ENCODE results near the gene RCAN2. TPM values are rescaled to one million over a fixed set of nuclear protein-coding genes. Genes with fewer than 3 reads are reported as not detected.

RCAN2 gene
- total and polyA plus RNA-seq, 2 donors (not counting 1 experiment from before 2014, with no cell fraction given), result not detected

- intact Hi-C loops (cut with micrococcal nuclease), result no loop called here
- H3K4me2 ChIP-seq (replicated peaks; ENCODE audit: low read depth, low read length, poor library complexity, severe bottlenecking), result no peak overlapping the region
- no peaks in the 10 kb centered on the region for H3K9me3 Mint-ChIP-seq (ENCODE audit: insufficient read depth)
- no peaks in the 10 kb centered on the region for H3K9me3 ChIP-seq (ENCODE audit: control extremely low read depth in 1 of 3, control insufficient read depth in 2 of 3, insufficient read depth in 1 of 3, low read length in 2 of 3)
- H3K4me3 Mint-ChIP-seq, result no peak overlapping the region
- peaks cover 0 to 11% (median 2%) of the 10 kb centered on the region in 4 experiments for H3K27me3 ChIP-seq (replicated peaks in 1 of 4; ENCODE audit: control extremely low read depth in 1 of 4, control insufficient read depth in 3 of 4, insufficient read depth in 4 of 4, low read length in 3 of 4)
- ChIA-PET POLR2A (no interaction called here), CTCF (no interaction called here)
- no peak for DNase-seq
- no peaks in the 10 kb centered on the region for H3K4me1 Mint-ChIP-seq
- H3K36me3 ChIP-seq (replicated peaks in 1 of 2; ENCODE audit: control extremely low read depth in 1 of 2, control insufficient read depth in 1 of 2, extremely low read depth in 1 of 2, insufficient read depth in 2 of 2, low read length in 1 of 2), result no peaks in the 10 kb centered on the region
- ATAC-seq (ENCODE audit: low read depth), result no peak
- H3K79me2 ChIP-seq (ENCODE audit: control insufficient read depth, insufficient read depth, low read length), result no peaks in the 10 kb centered on the region
- no peak overlapping the region for H3K9ac ChIP-seq (ENCODE audit: low read length)
- no peak overlapping the region for H2AFZ ChIP-seq (ENCODE audit: insufficient read depth, low read depth, low read length, poor library complexity, severe bottlenecking)
- TF ChIP-seq CTCF (IDR thresholded peaks at IDR 0.05) (no peak), EZH2 (IDR thresholded peaks at IDR 0.05; ENCODE audit: borderline replicate concordance, insufficient read depth, low read depth, low read length, poor library complexity, severe bottlenecking) (no peak)
- H3K4me1 ChIP-seq (ENCODE audit: control insufficient read depth in 2 of 2, insufficient read depth in 2 of 2, low read length in 2 of 2), result no peaks in the 10 kb centered on the region
- H3K4me3 ChIP-seq (ENCODE audit: control extremely low read depth in 1 of 5, extremely low read depth in 1 of 5, insufficient read depth in 1 of 5, low read depth in 2 of 5, low read length in 4 of 5), result no peak overlapping the region
- no peaks in the 10 kb centered on the region for H4K20me1 ChIP-seq (ENCODE audit: control insufficient read depth, insufficient read depth, low read length, poor library complexity, severe bottlenecking)
- peaks cover 18% of the 10 kb centered on the region for H3K27me3 Mint-ChIP-seq
- no peak overlapping the region for H3K27ac ChIP-seq (ENCODE audit: low read length in 2 of 2)
- H3K27ac Mint-ChIP-seq, result no peak overlapping the region
These were observed 159.8 kb downstream of the RCAN2 start for GRCh38 chr6:46331461-46331860.

- Histone ChIP-seq H3K4me2 (replicated peaks; ENCODE audit: low read depth, low read length, poor library complexity, severe bottlenecking) (no peak overlapping the region), H3K9ac (ENCODE audit: low read length) (no peak overlapping the region), H3K79me2 (ENCODE audit: control insufficient read depth, insufficient read depth, low read length) (no peaks in the 10 kb centered on the region), H3K27me3 (replicated peaks in 1 of 4; ENCODE audit: control extremely low read depth in 1 of 4, control insufficient read depth in 3 of 4, insufficient read depth in 4 of 4, low read length in 3 of 4) (peaks cover 0 to 11% (median 2%) of the 10 kb centered on the region in 4 experiments), H3K4me1 (ENCODE audit: control insufficient read depth in 2 of 2, insufficient read depth in 2 of 2, low read length in 2 of 2) (peaks cover 0 to 7% of the 10 kb centered on the region in 2 donors), H3K9me3 (ENCODE audit: control extremely low read depth in 1 of 3, control insufficient read depth in 2 of 3, insufficient read depth in 1 of 3, low read length in 2 of 3) (no peaks in the 10 kb centered on the region), H3K36me3 (replicated peaks in 1 of 2; ENCODE audit: control extremely low read depth in 1 of 2, control insufficient read depth in 1 of 2, extremely low read depth in 1 of 2, insufficient read depth in 2 of 2, low read length in 1 of 2) (no peaks in the 10 kb centered on the region), H3K27ac (ENCODE audit: low read length in 2 of 2) (no peak overlapping the region), H3K4me3 (ENCODE audit: control extremely low read depth in 1 of 5, extremely low read depth in 1 of 5, insufficient read depth in 1 of 5, low read depth in 2 of 5, low read length in 4 of 5) (no peak overlapping the region), H4K20me1 (ENCODE audit: control insufficient read depth, insufficient read depth, low read length, poor library complexity, severe bottlenecking) (no peaks in the 10 kb centered on the region), H2AFZ (ENCODE audit: insufficient read depth, low read depth, low read length, poor library complexity, severe bottlenecking) (no peak overlapping the region)
- ChIA-PET CTCF (no interaction called here), POLR2A (no interaction called here)
- Mint-ChIP-seq H3K9me3 (ENCODE audit: insufficient read depth) (no peaks in the 10 kb centered on the region), H3K4me3 (no peak overlapping the region), H3K27ac (no peak overlapping the region), H3K27me3 (peaks cover 12% of the 10 kb centered on the region), H3K4me1 (peaks cover 8% of the 10 kb centered on the region)
- DNase-seq (no peak), ATAC-seq (ENCODE audit: low read depth) (no peak)
- intact Hi-C loops (cut with micrococcal nuclease), result no loop called here
- TF ChIP-seq EZH2 (IDR thresholded peaks at IDR 0.05; ENCODE audit: borderline replicate concordance, insufficient read depth, low read depth, low read length, poor library complexity, severe bottlenecking) (no peak), CTCF (IDR thresholded peaks at IDR 0.05) (no peak)
- WGBS (ENCODE audit: insufficient coverage), result 50% methylated on average over 2 of the region's 2 CpGs
These were observed 161.7 kb downstream of the RCAN2 start for GRCh38 chr6:46329568-46329967.

All from B cell (primary cell).